Trophoblast cell (in vitro differentiated cells and primary cell): ENCODE measurements around the gene LAS1L.

ENCODE experiments used
- DNase-seq, 2 donors: peaks; one replicate each; pipeline ENCODE4 v3.0.0-alpha.2; 2016
- H2AFZ ChIP-seq: 2 replicates; pipeline ENCODE4 v1.6.1; 2013; ENCODE audit warnings: low read length, moderate library complexity, mild to moderate bottlenecking; ENCODE audit not compliant: insufficient read depth, poor library complexity
- H2AK5ac ChIP-seq: 2 replicates; pipeline ENCODE4 v1.6.1; 2013; ENCODE audit warnings: mild to moderate bottlenecking, low read length
- H2BK120ac ChIP-seq: 2 replicates; pipeline ENCODE4 v1.6.1; 2013; ENCODE audit warnings: low read length, mild to moderate bottlenecking, moderate library complexity; ENCODE audit not compliant: insufficient read depth, poor library complexity
- H2BK12ac ChIP-seq: 2 replicates; pipeline ENCODE4 v1.6.1; 2013; ENCODE audit warnings: mild to moderate bottlenecking, low read length, moderate library complexity
- H2BK5ac ChIP-seq: 2 replicates; pipeline ENCODE4 v1.6.1; 2013; ENCODE audit warnings: low read length, low read depth, moderate library complexity, mild to moderate bottlenecking; ENCODE audit not compliant: poor library complexity
- H3K14ac ChIP-seq: 2 replicates; pipeline ENCODE4 v1.6.1; 2013; ENCODE audit warnings: mild to moderate bottlenecking, low read length
- H3K18ac ChIP-seq: 2 replicates; pipeline ENCODE4 v1.6.1; 2013; ENCODE audit warnings: mild to moderate bottlenecking, low read length
- H3K23ac ChIP-seq: 2 replicates; pipeline ENCODE4 v1.6.1; 2013; ENCODE audit warnings: low read length
- H3K27ac ChIP-seq: 2 replicates; pipeline ENCODE4 v1.5.1; 2013; ENCODE audit warnings: low read depth, mild to moderate bottlenecking, inconsistent platforms, low read length, moderate library complexity
- H3K27me3 ChIP-seq: 2 replicates; pipeline ENCODE4 v1.6.1; 2013; ENCODE audit warnings: inconsistent platforms, mild to moderate bottlenecking, low read length, moderate library complexity; ENCODE audit not compliant: insufficient read depth
- H3K36me3 ChIP-seq, 2 experiments: 1 replicate in 1 of 2; 2 replicates in 1 of 2; pipeline ENCODE4 v1.6.1; 2013; ENCODE audit warnings: low read length in 2 of 2, mild to moderate bottlenecking in 2 of 2, moderate library complexity in 1 of 2; ENCODE audit not compliant: insufficient read depth in 2 of 2, control insufficient read depth in 1 of 2
- H3K4ac ChIP-seq: 2 replicates; pipeline ENCODE4 v1.6.1; 2013; ENCODE audit warnings: low read depth, mild to moderate bottlenecking, low read length, moderate library complexity
- H3K4me1 ChIP-seq, 2 experiments: 1 replicate in 1 of 2; 2 replicates in 1 of 2; pipeline ENCODE4 v1.6.1; 2013; ENCODE audit warnings: low read length in 2 of 2, mild to moderate bottlenecking in 2 of 2, moderate library complexity in 1 of 2; ENCODE audit not compliant: insufficient read depth in 2 of 2, control insufficient read depth in 1 of 2
- H3K4me2 ChIP-seq: 2 replicates; pipeline ENCODE4 v1.6.1; 2013; ENCODE audit warnings: inconsistent platforms, mild to moderate bottlenecking, low read length, moderate library complexity
- H3K4me3 ChIP-seq: 2 replicates; pipeline ENCODE4 v1.5.1; 2013; ENCODE audit warnings: mild to moderate bottlenecking, low read depth, low read length, inconsistent platforms
- H3K79me1 ChIP-seq: one replicate; pipeline ENCODE4 v1.6.1; 2013; ENCODE audit warnings: low read length
- H3K79me2 ChIP-seq: 2 replicates; pipeline ENCODE4 v1.6.1; 2013; ENCODE audit warnings: low read length, mild to moderate bottlenecking; ENCODE audit not compliant: control insufficient read depth, insufficient read depth, poor library complexity
- H3K9ac ChIP-seq: 2 replicates; pipeline ENCODE4 v1.6.1; 2013; ENCODE audit warnings: mild to moderate bottlenecking, low read length
- H3K9me3 ChIP-seq: 2 replicates; pipeline ENCODE4 v1.6.1; 2013; ENCODE audit warnings: low read depth, mild to moderate bottlenecking, control low read depth, inconsistent platforms, low read length; ENCODE audit not compliant: insufficient read depth
- H4K12ac ChIP-seq: 2 replicates; pipeline ENCODE4 v1.6.1; 2013; ENCODE audit warnings: low read depth, mild to moderate bottlenecking, low read length, moderate library complexity
- H4K8ac ChIP-seq: 2 replicates; pipeline ENCODE4 v1.6.1; 2013; ENCODE audit warnings: low read depth, mild to moderate bottlenecking, low read length, moderate library complexity
- H4K91ac ChIP-seq: one replicate; pipeline ENCODE4 v1.6.1; 2013; ENCODE audit warnings: low read depth, mild to moderate bottlenecking, low read length, moderate library complexity
- WGBS: extraction: QIAGEN DNeasy Blood & Tissue Kit; methylation state at CpG from one replicate; pipeline ENCODE4 v1.1.7; 2013; ENCODE audit warnings: missing lambda C conversion rate; ENCODE audit not compliant: insufficient read length, insufficient coverage; ENCODE audit errors: extremely low coverage; 5-methylcytosine and 5-hydroxymethylcytosine counted together

The LAS1L gene

DNA sequence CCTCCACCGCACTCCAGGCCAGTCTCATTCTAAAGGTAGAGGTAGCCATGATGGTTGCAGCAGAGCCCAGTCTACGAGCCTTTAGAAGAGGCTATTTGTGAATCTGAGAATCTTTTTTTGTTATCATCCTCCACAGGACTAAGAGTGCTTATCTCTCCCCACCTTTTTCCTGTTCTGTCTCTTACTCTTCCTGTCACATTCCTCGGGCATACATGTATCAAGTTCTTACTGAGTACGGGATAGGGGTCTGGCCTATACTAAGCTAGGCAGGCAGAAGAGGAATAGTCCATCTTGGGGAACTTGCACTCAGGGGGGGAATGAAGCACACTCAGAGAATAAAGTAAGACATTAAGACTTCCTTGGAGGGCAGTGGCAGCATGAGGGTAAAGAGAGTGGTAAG is 25.7 kb downstream of the LAS1L start:
- no peak overlapping the region for H4K12ac ChIP-seq
- no peak overlapping the region for H3K14ac ChIP-seq
- H2AK5ac ChIP-seq, result no peak overlapping the region
- H2BK12ac ChIP-seq, result no peak overlapping the region
- H3K4ac ChIP-seq, result no peak overlapping the region
- DNase-seq, result no peak
- no peaks in the 10 kb centered on the region for H3K9me3 ChIP-seq
- no peak overlapping the region for H2BK120ac ChIP-seq
- no peak overlapping the region for H2BK5ac ChIP-seq
- H3K18ac ChIP-seq, result no peak overlapping the region
- no peak overlapping the region for H3K4me2 ChIP-seq
- H3K23ac ChIP-seq, result no peak overlapping the region
- no peak overlapping the region for H4K91ac ChIP-seq
- H4K8ac ChIP-seq, result no peak overlapping the region
- no peak overlapping the region for H3K9ac ChIP-seq
- no peaks in the 10 kb centered on the region for H3K4me1 ChIP-seq
- no peaks in the 10 kb centered on the region for H3K79me1 ChIP-seq
- H3K27ac ChIP-seq, result no peak overlapping the region
- no peak overlapping the region for H2AFZ ChIP-seq
- no peak overlapping the region for H3K4me3 ChIP-seq
- no peaks in the 10 kb centered on the region for H3K79me2 ChIP-seq
- no peaks in the 10 kb centered on the region for H3K27me3 ChIP-seq
- peaks cover 9 to 21% of the 10 kb centered on the region in 2 experiments for H3K36me3 ChIP-seq
- WGBS, result no CpG with 5 or more reads among the region's 4 CpGs

DNA sequence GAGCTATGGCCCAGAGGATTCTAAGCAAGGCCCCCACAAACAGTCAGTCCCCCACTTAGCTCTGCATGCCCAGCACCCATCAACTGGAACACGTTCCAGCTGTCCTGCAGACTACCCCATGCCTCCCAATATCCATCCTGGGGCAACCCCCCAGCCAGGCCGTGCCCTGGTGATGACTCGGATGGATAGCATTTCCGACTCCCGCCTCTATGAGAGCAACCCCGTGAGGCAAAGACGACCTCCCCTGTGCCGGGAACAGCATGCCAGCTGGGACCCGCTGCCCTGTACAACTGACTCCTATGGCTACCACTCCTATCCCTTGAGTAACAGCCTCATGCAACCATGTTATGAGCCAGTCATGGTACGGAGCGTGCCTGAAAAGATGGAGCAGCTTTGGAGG is 32.0 kb downstream of the LAS1L start:
- no peak overlapping the region for H3K9ac ChIP-seq
- no peak overlapping the region for H2AFZ ChIP-seq
- no peaks in the 10 kb centered on the region for H3K36me3 ChIP-seq
- H3K79me2 ChIP-seq, result no peaks in the 10 kb centered on the region
- no peaks in the 10 kb centered on the region for H3K27me3 ChIP-seq
- no peak overlapping the region for H4K91ac ChIP-seq
- H3K4me1 ChIP-seq, result no peaks in the 10 kb centered on the region
- no peak overlapping the region for H4K8ac ChIP-seq
- no peak overlapping the region for H3K23ac ChIP-seq
- H2BK120ac ChIP-seq, result no peak overlapping the region
- no peak overlapping the region for H3K14ac ChIP-seq
- no peak overlapping the region for H4K12ac ChIP-seq
- no peaks in the 10 kb centered on the region for H3K79me1 ChIP-seq
- no peak overlapping the region for H3K27ac ChIP-seq
- no peak overlapping the region for H2BK12ac ChIP-seq
- no peak overlapping the region for H3K18ac ChIP-seq
- H3K4me2 ChIP-seq, result no peak overlapping the region
- no peak for DNase-seq
- H3K9me3 ChIP-seq, result no peaks in the 10 kb centered on the region
- no peak overlapping the region for H2BK5ac ChIP-seq
- no CpG with 5 or more reads among the region's 11 CpGs for WGBS
- H3K4me3 ChIP-seq, result no peak overlapping the region
- H3K4ac ChIP-seq, result no peak overlapping the region
- no peak overlapping the region for H2AK5ac ChIP-seq

DNA sequence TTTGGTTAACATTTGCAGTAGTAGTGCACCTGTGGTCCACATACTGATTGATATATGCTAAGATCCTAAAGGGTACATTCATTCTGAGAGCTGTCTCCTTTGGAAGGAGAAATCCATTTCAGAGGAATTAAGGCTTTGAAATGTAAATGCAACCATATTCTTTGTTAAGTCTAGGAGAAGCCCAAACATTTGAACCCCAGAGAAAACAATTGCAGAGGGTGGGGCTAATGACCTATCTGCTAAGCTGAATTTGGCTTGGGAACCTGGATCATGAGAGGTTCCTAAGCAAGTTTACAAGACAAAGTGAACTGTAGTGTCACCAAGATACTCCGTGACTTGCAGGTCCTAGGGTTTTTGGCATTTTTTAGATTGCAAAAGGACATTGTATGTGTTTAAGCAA is 41.2 kb downstream of the LAS1L start:
- H3K27ac ChIP-seq, result no peak overlapping the region
- WGBS, result no CpG with 5 or more reads among the region's 1 CpG
- H2AFZ ChIP-seq, result no peak overlapping the region
- no peak overlapping the region for H3K18ac ChIP-seq
- no peak overlapping the region for H4K91ac ChIP-seq
- no peaks in the 10 kb centered on the region for H3K9me3 ChIP-seq
- peaks cover 4 to 6% of the 10 kb centered on the region in 2 experiments for H3K4me1 ChIP-seq
- H3K79me1 ChIP-seq, result no peaks in the 10 kb centered on the region
- no peak overlapping the region for H3K4me2 ChIP-seq
- H3K27me3 ChIP-seq, result no peaks in the 10 kb centered on the region
- H2AK5ac ChIP-seq, result no peak overlapping the region
- no peak overlapping the region for H2BK120ac ChIP-seq
- no peak overlapping the region for H4K8ac ChIP-seq
- no peak overlapping the region for H3K4ac ChIP-seq
- H3K23ac ChIP-seq, result no peak overlapping the region
- no peaks in the 10 kb centered on the region for H3K36me3 ChIP-seq
- H4K12ac ChIP-seq, result no peak overlapping the region
- H2BK12ac ChIP-seq, result no peak overlapping the region
- H3K79me2 ChIP-seq, result no peaks in the 10 kb centered on the region
- no peak overlapping the region for H2BK5ac ChIP-seq
- DNase-seq, result no peak
- no peak overlapping the region for H3K9ac ChIP-seq
- no peak overlapping the region for H3K4me3 ChIP-seq
- H3K14ac ChIP-seq, result no peak overlapping the region

DNA sequence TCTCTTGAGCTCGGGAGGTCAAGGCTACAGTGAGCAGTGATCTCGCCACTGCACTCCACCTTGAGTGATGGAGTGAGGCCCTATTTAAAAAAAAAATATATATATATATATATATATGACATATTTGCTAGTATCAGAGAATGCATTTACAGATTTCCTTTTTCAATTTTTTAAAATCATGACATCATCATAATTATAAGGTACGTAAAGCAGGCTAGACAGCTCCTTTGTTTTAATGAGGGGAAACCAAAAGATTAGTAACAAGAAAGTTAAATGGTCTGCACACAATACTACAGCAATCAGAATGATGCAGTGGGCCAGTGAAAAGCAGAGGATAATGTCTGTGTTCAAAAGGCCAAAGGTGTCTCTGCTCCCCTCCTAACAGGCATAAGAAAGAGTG is 43.0 kb downstream of the LAS1L start:
- Histone ChIP-seq H3K23ac (no peak overlapping the region), H3K4me2 (no peak overlapping the region), H4K91ac (no peak overlapping the region), H3K27ac (no peak overlapping the region), H2AFZ (no peak overlapping the region), H3K79me2 (no peaks in the 10 kb centered on the region), H3K4ac (no peak overlapping the region), H3K27me3 (no peaks in the 10 kb centered on the region), H3K9me3 (no peaks in the 10 kb centered on the region), H2BK120ac (no peak overlapping the region), H4K8ac (no peak overlapping the region), H3K4me3 (no peak overlapping the region), H2BK5ac (no peak overlapping the region), H2AK5ac (no peak overlapping the region), H3K36me3 (no peaks in the 10 kb centered on the region), H3K14ac (no peak overlapping the region), H3K4me1 (peaks cover 4 to 6% of the 10 kb centered on the region in 2 experiments), H3K79me1 (no peaks in the 10 kb centered on the region), H4K12ac (no peak overlapping the region), H3K9ac (no peak overlapping the region), H3K18ac (no peak overlapping the region), H2BK12ac (no peak overlapping the region)
- no peak for DNase-seq
- whole genome bisulfite sequencing, result no CpG with 5 or more reads among the region's 3 CpGs
